Measurements from ENCODE around the gene EXOC3.

Gene EXOC3

DNA sequence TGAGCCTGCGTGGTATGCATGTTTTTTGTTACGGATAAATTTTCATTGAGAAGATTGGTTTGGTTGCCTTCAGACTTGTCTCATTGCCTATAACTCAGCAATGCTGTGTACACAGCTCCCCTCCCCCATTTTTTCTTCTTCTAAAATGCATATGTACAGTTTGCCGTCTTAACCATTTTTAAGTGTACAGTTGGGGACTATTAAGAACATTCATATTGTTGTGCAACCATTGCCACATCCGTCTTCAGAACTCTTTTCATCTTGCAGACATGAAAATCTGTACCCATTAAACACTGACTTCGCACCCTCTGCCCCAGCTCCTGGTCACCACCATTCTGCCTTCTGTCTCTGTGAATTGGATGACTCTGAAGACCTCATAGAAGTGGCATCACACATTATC lies 6.2 kb downstream of the EXOC3 start:
- Mint-ChIP-seq H3K4me3 (no peak overlapping the region), H3K4me1 (ENCODE audit: low read depth) (peaks cover 51% of the 10 kb centered on the region), H3K9me3 (ENCODE audit: low read depth) (peaks cover 11% of the 10 kb centered on the region), H3K27ac (peak overlapping the region; percentile 30), H3K36me3 (peaks cover 58% of the 10 kb centered on the region), H3K27me3 (no peaks in the 10 kb centered on the region)

DNA sequence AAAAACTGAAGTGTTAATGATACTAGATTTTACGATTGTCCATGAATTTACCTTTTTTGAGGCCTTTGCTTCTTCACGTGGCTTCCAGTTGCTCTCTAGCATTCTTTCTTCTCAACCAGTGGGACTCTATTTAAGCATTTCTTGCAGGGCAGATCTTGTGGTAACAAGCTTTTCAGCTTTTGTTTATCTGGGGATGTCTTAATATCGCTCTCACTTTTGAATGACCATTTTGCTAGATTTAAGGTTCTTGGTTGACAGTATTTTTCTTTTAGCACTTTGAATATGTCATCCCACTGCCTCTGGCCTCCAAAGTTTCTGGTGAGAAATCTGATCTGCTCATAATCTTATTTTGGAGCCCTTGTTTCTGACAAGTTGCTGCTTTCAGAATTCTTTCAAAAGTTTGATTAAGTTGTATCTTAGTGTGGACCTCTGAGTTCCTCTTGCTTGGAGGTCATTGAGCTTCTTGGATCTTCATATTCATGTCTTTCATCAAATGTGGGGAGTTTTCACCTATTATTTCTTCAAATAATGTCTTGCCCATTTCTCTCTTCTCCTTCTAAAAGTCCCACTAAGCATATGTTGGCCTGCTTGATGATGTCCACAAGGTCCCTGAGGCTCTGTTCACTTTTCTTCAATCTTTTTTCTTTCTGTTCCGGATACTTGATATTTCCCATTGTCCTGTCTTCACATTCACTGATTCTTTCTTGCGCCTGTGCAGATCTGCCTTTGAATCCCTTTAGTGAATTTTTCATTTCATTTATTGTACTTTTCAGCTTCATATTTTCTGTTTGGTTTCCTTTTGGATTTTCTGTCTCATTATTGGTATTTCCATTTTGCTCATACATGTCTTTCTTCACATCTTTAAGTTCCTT lies 8.8 kb downstream of the EXOC3 start:
- no peak overlapping the region for H3K4me3 Mint-ChIP-seq
- peaks cover 11% of the 10 kb centered on the region for H3K9me3 Mint-ChIP-seq (ENCODE audit: low read depth)
- peaks cover 56% of the 10 kb centered on the region for H3K36me3 Mint-ChIP-seq
- H3K4me1 Mint-ChIP-seq (ENCODE audit: low read depth): peaks cover 48% of the 10 kb centered on the region
- no peaks in the 10 kb centered on the region for H3K27me3 Mint-ChIP-seq
- H3K27ac Mint-ChIP-seq: peak overlapping the region; percentile 70

GRCh38 chr5:452978-453710 lies 10.2 kb downstream of the EXOC3 start:
- Mint-ChIP-seq H3K27ac (peak overlapping the region; percentile 78), H3K4me1 (ENCODE audit: low read depth) (peaks cover 49% of the 10 kb centered on the region), H3K36me3 (peaks cover 52% of the 10 kb centered on the region), H3K27me3 (no peaks in the 10 kb centered on the region), H3K4me3 (peak overlapping the region; percentile 44), H3K9me3 (ENCODE audit: low read depth) (peaks cover 11% of the 10 kb centered on the region)

DNA sequence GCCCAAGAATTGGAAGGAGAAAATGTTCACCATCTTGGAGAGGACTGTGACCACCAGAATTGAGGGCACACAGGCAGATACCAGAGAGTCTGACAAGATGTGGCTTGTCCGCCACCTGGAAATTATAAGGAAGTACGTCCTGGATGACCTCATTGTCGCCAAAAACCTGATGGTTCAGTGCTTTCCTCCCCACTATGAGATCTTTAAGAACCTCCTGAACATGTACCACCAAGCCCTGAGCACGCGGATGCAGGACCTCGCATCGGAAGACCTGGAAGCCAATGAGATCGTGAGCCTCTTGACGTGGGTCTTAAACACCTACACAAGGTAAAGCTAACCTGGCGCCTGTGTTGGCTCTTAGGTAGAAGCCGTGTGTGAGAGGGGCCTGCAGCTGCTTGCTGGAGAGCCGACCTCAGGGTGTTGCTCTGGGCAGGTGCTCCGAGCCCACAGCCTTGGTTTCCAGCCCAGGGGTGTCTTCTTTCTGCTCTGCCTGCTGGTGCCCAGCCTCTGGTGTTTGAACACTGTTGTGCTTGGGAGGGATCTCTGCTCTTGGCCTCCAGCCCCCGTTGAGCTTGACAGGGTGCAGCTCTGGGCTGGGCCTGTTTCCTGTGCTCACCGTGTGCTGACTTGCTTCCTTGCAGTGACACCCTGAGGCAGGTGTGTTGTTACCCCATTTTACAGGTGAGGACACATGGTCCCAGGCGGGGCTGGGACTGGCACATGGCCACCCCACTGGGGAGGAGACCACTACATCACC lies 10.9 kb downstream of the EXOC3 start:
- Mint-ChIP-seq H3K27ac (peak overlapping the region; percentile 78), H3K9me3 (ENCODE audit: low read depth) (peaks cover 11% of the 10 kb centered on the region), H3K36me3 (peaks cover 55% of the 10 kb centered on the region), H3K4me1 (ENCODE audit: low read depth) (peaks cover 53% of the 10 kb centered on the region), H3K27me3 (no peaks in the 10 kb centered on the region), H3K4me3 (peak overlapping the region; percentile 44)

DNA sequence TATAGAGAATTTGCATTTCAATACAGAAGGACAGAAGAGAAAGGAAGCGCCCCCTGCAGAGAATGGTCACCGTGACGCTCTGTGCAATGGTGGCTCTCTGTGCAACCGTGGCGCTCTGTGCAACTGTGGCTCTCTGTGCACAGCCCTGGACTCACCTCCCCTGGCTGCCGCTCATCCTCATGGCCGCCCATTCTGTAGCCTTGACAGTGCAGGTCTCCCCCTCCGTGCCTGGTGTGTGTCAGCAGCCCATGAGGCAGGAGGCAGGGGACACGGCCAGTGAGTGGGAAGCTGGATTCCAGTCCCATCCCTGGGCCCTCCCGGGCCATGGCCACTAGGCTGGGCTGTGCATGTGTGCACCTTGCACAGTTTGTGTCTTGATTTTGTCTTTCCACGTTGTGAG lies 12.0 kb downstream of the EXOC3 start:
- Mint-ChIP-seq H3K9me3 (ENCODE audit: low read depth) (peaks cover 11% of the 10 kb centered on the region), H3K4me3 (no peak overlapping the region), H3K4me1 (ENCODE audit: low read depth) (peaks cover 62% of the 10 kb centered on the region), H3K27ac (no peak overlapping the region), H3K27me3 (no peaks in the 10 kb centered on the region), H3K36me3 (peaks cover 57% of the 10 kb centered on the region)

DNA sequence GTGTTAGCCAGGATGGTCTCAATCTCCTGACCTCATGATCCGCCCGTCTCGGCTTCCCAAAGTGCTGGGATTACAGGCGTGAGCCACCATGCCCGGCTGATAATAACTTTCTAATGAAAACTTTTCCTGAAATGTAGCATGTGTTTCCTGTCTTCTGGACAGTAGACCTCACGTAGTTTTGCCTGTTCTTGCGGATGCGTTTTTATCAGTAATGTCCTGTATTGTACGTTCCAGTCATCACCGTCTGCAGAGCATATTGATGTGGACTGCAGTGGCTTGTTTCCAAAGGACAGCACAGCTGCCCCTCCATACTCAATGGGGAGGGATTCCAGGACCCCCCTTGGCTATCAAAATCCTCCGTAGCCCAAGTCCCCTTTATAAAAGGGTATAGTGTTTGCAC lies 12.8 kb downstream of the EXOC3 start:
- Mint-ChIP-seq H3K9me3 (ENCODE audit: low read depth) (peaks cover 11% of the 10 kb centered on the region), H3K4me1 (ENCODE audit: low read depth) (peaks cover 66% of the 10 kb centered on the region), H3K36me3 (peaks cover 52% of the 10 kb centered on the region), H3K27me3 (no peaks in the 10 kb centered on the region), H3K4me3 (no peak overlapping the region), H3K27ac (no peak overlapping the region)

GRCh38 chr5:456351-457194 lies 13.6 kb downstream of the EXOC3 start:
- H3K4me3 Mint-ChIP-seq: peak overlapping the region; percentile 32
- H3K27me3 Mint-ChIP-seq: no peaks in the 10 kb centered on the region
- peak overlapping the region; percentile 22 for H3K27ac Mint-ChIP-seq
- peaks cover 47% of the 10 kb centered on the region for H3K36me3 Mint-ChIP-seq
- H3K9me3 Mint-ChIP-seq (ENCODE audit: low read depth): peaks cover 8% of the 10 kb centered on the region
- H3K4me1 Mint-ChIP-seq (ENCODE audit: low read depth): peaks cover 68% of the 10 kb centered on the region

DNA sequence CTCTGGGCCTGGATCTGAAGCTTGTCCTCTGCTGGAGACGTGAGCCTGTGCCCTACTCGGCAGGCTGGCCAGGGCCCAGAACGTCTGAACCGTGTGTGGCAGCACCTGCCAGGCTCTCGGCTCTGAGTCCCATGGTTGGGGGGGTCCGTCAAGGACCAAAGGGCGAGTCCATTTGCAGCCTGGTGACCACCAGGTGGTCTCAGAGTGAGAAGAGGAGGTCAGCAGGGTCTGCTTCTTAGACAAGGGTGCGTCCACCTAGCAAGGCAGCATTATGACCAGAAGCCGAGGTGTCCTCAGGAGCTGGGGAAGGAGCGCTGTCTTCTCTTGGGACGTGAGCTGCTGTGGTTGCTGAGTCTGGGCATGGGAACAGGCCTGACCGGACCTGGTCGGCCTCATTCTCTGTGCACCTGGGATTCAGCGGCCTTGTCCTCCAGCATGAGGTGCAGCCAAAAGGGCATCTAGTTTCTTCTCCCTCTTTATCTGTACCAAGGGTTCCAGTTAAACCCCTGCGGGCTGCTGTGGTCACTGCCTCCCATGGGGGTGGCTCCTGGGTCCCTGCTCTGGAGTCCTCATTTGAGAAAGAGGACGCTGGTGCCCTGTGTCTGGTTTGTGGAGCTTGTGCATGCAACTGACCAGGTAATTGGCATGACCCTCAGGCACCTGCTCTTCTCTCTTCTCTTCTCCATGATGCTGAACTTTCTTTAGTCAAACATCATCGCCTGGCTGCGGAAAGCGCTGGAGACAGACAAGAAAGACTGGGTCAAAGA lies 14.4 kb downstream of the EXOC3 start:
- H3K36me3 Mint-ChIP-seq: peaks cover 45% of the 10 kb centered on the region
- no peaks in the 10 kb centered on the region for H3K27me3 Mint-ChIP-seq
- no peak overlapping the region for H3K4me3 Mint-ChIP-seq
- peak overlapping the region; percentile 98 for H3K27ac Mint-ChIP-seq
- no peaks in the 10 kb centered on the region for H3K9me3 Mint-ChIP-seq (ENCODE audit: low read depth)
- H3K4me1 Mint-ChIP-seq (ENCODE audit: low read depth): peaks cover 71% of the 10 kb centered on the region

DNA sequence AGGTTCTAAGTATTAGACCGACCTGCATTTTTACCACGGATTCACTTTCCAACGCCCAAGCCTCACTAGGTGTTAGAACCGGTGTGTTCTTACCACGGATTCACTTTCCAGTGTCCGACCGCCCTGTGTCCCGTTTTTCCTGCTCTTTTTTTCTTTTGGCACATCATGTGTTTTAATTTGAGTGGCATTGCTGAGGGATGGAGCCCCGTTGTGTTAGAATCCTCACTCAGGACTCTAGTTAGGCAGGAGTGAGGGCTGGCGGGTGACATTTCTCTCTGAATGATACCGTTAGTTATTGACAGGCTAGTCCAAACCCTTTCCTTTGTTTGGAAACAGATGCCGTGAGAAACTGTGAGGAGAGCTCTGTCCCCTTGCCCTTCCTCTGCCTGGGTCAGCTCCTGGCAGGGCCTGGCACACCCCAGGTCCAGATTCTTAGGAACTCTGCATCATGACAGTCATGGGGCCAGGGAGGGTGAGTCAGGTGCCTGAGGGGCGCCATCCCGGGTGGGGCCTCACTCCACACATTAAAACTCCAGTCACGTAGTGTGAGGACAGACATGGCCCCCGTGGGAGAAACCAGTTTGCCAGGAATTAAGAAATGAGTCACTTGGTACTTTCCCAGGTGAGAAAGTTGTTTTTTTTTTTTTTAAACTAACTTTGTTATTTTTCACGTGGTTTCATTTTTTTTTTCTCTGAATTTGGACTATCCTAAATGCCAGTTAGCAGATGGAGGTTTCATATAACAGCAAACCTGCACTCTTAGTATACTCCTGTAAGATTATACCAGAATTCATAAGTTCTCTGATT lies 15.8 kb downstream of the EXOC3 start:
- H3K27me3 Mint-ChIP-seq: no peaks in the 10 kb centered on the region
- peaks cover 68% of the 10 kb centered on the region for H3K4me1 Mint-ChIP-seq (ENCODE audit: low read depth)
- H3K9me3 Mint-ChIP-seq (ENCODE audit: low read depth): no peaks in the 10 kb centered on the region
- H3K36me3 Mint-ChIP-seq: peaks cover 33% of the 10 kb centered on the region
- H3K4me3 Mint-ChIP-seq: peak overlapping the region; percentile 79
- peak overlapping the region; percentile 98 for H3K27ac Mint-ChIP-seq

GRCh38 chr5:459562-460272 lies 16.7 kb downstream of the EXOC3 start:
- H3K27me3 Mint-ChIP-seq: no peaks in the 10 kb centered on the region
- no peaks in the 10 kb centered on the region for H3K9me3 Mint-ChIP-seq (ENCODE audit: low read depth)
- peak overlapping the region; percentile 79 for H3K4me3 Mint-ChIP-seq
- H3K27ac Mint-ChIP-seq: peak overlapping the region; percentile 98
- H3K4me1 Mint-ChIP-seq (ENCODE audit: low read depth): peaks cover 68% of the 10 kb centered on the region
- peaks cover 33% of the 10 kb centered on the region for H3K36me3 Mint-ChIP-seq

- Mint-ChIP-seq H3K36me3 (peaks cover 33% of the 10 kb centered on the region), H3K4me1 (ENCODE audit: low read depth) (peaks cover 67% of the 10 kb centered on the region), H3K27ac (peak overlapping the region; percentile 98), H3K4me3 (peak overlapping the region; percentile 79), H3K9me3 (ENCODE audit: low read depth) (no peaks in the 10 kb centered on the region), H3K27me3 (no peaks in the 10 kb centered on the region)
These were observed 17.3 kb downstream of the EXOC3 start for GRCh38 chr5:460273-460625.

DNA sequence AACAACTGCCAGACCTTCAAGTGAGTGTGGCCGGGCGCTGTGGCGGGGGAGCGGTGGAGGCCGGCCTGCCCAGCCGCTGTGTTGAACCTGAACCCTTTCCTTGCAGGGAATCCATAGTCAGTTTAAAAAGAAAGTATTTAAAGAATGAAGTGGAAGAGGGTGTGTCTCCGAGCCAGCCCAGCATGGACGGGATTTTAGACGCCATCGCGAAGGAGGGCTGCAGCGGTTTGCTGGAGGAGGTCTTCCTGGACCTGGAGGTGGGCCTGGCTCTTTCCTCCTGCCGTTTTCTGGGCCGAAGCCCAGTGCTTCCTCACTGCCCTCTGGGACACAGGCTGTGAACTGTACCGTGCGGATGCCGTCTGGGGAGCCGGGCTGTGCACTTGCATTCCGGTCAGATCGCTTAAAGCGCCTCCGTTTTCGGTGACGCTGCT lies 19.1 kb downstream of the EXOC3 start:
- H3K9me3 Mint-ChIP-seq (ENCODE audit: low read depth): no peaks in the 10 kb centered on the region
- no peaks in the 10 kb centered on the region for H3K27me3 Mint-ChIP-seq
- peak overlapping the region; percentile 72 for H3K27ac Mint-ChIP-seq
- H3K4me3 Mint-ChIP-seq: no peak overlapping the region
- H3K36me3 Mint-ChIP-seq: peaks cover 33% of the 10 kb centered on the region
- H3K4me1 Mint-ChIP-seq (ENCODE audit: low read depth): peaks cover 64% of the 10 kb centered on the region
